Sigmoid colon (tissue), 4 donors: ENCODE measurements around the gene TAT.

Experiments used
- CTCF ChIP-seq, 4 experiments: fragments of 450-650 bp in 3 of 4; fragments of 200-600 bp in 1 of 4; IDR thresholded peaks; one replicate each; pipeline ENCODE4 v1.5.1; 2016 to 2019; ENCODE audit warnings: antibody characterized with exemption in 4 of 4, mild to moderate bottlenecking in 3 of 4, moderate library complexity in 2 of 4
- EP300 ChIP-seq, 4 donors: sonication (generic); formaldehyde crosslinking; IDR thresholded peaks; one replicate each; pipeline ENCODE4 v1.6.1; 2017; ENCODE audit warnings: antibody characterized with exemption in 4 of 4
- POLR2A ChIP-seq, 2 donors: fragments of 450-650 bp; IDR thresholded peaks; one replicate each; pipeline ENCODE4 v1.6.1; 2016; ENCODE audit warnings: antibody characterized with exemption in 2 of 2, mild to moderate bottlenecking in 2 of 2, moderate library complexity in 2 of 2
- POLR2AphosphoS5 ChIP-seq, 4 donors: sonication (generic); formaldehyde crosslinking; IDR thresholded peaks; one replicate each; pipeline ENCODE4 v1.6.1; 2017; ENCODE audit warnings: antibody characterized with exemption in 4 of 4

GRCh38 chr16:71524566-71525553, 52.0 kb downstream of the TAT start:
- no peak for TF ChIP-seq POLR2A (IDR thresholded peaks at IDR 0.05)
- TF ChIP-seq CTCF (IDR thresholded peaks at IDR 0.05) = no peak
- no peak for TF ChIP-seq EP300 (IDR thresholded peaks at IDR 0.05)
- no peak for TF ChIP-seq POLR2AphosphoS5 (IDR thresholded peaks at IDR 0.05)
